T-helper 2 cell treated with Interferon-gamma antibody and Interleukin-4, amounts not matched to agents 5 μg/mL and 100 μg/mL, for 36 hours (primary cell): ENCODE measurements around the gene OR2L5.

ENCODE experiments used
- DNase-seq: peaks from one replicate; pipeline ENCODE4 v3.0.0; 2021; ENCODE audit warnings: low spot score
- H3K27ac Mint-ChIP-seq: one replicate; pipeline ENCODE4 v1.8.0; 2021; ENCODE audit warnings: mild to moderate bottlenecking, mixed read lengths
- H3K27me3 Mint-ChIP-seq: one replicate; pipeline ENCODE4 v1.8.0; 2021; ENCODE audit warnings: low read depth, mixed read lengths
- H3K36me3 Mint-ChIP-seq: one replicate; pipeline ENCODE4 v1.8.0; 2021; ENCODE audit warnings: low read depth, mixed read lengths
- H3K4me1 Mint-ChIP-seq: one replicate; pipeline ENCODE4 v1.8.0; 2021; ENCODE audit warnings: low read depth, mixed read lengths
- H3K4me3 Mint-ChIP-seq: one replicate; pipeline ENCODE4 v1.8.0; 2022; ENCODE audit warnings: mild to moderate bottlenecking, moderate library complexity, mixed read lengths
- H3K9me3 Mint-ChIP-seq: one replicate; pipeline ENCODE4 v1.8.0; 2021; ENCODE audit warnings: mixed read lengths

Gene OR2L5

DNA sequence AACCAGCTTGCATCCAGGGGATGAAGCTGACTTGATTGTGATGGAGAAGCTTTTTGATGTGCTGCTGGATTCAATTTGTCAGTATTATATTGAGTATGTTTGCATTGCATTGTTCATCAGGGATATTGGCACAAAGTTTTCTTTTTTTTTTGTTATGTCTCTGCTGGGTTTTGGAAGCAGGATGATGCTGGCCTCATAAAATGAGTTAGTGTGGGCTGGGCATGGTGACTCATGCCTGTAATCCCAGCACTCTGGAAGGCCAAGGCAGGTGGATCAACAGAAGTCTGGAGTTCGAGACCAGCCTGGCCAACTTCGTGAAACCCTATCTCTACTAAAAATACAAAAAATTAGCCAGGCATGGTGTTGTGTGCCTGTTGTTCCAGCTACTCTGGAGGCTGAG is 41.8 kb downstream of the OR2L5 start:
- peaks cover 25% of the 10 kb centered on the region for H3K9me3 Mint-ChIP-seq
- H3K27ac Mint-ChIP-seq: no peak overlapping the region
- no peaks in the 10 kb centered on the region for H3K4me1 Mint-ChIP-seq
- DNase-seq: no peak
- H3K27me3 Mint-ChIP-seq: no peaks in the 10 kb centered on the region
- H3K36me3 Mint-ChIP-seq: no peaks in the 10 kb centered on the region
- H3K4me3 Mint-ChIP-seq: no peak overlapping the region

DNA sequence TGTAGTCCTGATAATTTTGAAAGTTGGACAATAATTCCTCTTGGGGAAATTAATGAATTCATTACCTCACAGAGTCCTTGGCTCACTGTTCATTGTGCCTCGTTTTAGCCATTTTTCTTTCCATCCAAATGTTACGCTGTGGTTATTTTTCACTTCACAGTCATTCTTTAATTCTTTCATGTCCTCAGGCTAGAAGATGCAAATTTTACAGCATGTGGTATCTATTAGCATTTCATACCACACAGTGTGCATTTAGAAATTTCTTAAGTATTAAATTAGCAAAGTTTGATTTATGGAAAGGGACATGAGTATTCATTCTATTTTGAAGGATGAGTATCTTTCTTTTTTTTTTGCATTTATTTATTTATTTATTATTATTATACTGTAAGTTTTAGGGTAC is 51.6 kb downstream of the OR2L5 start:
- H3K4me3 Mint-ChIP-seq: no peak overlapping the region
- H3K27me3 Mint-ChIP-seq: no peaks in the 10 kb centered on the region
- H3K36me3 Mint-ChIP-seq: no peaks in the 10 kb centered on the region

DNA sequence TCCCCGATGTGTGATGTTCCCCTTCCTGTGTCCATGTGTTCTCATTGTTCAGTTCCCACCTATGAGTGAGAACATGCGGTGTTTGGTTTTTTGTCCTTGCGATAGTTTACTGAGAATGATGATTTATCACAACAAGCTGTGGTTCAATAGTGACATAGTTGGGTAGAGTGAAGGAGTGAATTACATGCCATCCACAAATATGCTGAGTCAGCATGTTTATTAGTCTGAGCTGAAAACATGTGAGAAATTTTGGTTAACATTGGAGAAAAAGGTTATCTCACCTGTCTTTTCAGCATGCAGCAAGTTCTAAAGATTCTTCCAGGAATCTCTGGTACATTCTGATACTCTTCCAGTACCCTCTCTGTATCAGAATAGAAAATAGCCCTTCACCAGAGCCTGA is 52.1 kb downstream of the OR2L5 start:
- DNase-seq: no peak
- no peaks in the 10 kb centered on the region for H3K4me1 Mint-ChIP-seq
- H3K4me3 Mint-ChIP-seq: no peak overlapping the region
- no peaks in the 10 kb centered on the region for H3K36me3 Mint-ChIP-seq
- H3K27ac Mint-ChIP-seq: no peak overlapping the region
- H3K9me3 Mint-ChIP-seq: peaks cover 14% of the 10 kb centered on the region
- no peaks in the 10 kb centered on the region for H3K27me3 Mint-ChIP-seq

More for the DNA sequence above, 51.6 kb downstream of the OR2L5 start:
- no peak for DNase-seq
- H3K4me1 Mint-ChIP-seq: no peaks in the 10 kb centered on the region
- no peak overlapping the region for H3K27ac Mint-ChIP-seq
- peaks cover 10% of the 10 kb centered on the region for H3K9me3 Mint-ChIP-seq
